Fibroblast of pulmonary artery (primary cell): Measurements from ENCODE around the gene BBS4.
"Not testable (repeated sequence)": the region's sequence is repeated elsewhere in the genome, so short reads cannot be mapped to it uniquely, and the experiment has no call there.

Experiments
- DNase-seq: peaks from one replicate; pipeline ENCODE4 v3.0.0-alpha.2; 2010; ENCODE audit warnings: low read depth
- H3K4me3 ChIP-seq: replicated peaks from 2 replicates; pipeline ENCODE4 v1.5.1; 2011; ENCODE audit warnings: low read depth, mild to moderate bottlenecking, control low read depth, low read length, moderate library complexity
- CTCF ChIP-seq: IDR thresholded peaks from 2 replicates; pipeline ENCODE4 v1.5.1; 2011; ENCODE audit warnings: mild to moderate bottlenecking, control low read depth, low read length, inconsistent platforms; ENCODE audit errors: missing control alignments

Gene BBS4

GRCh38 chr15:72685925-72686794, at the start of gene BBS4, which contains the start of gene HIGD2B:
Gene BBS4 (plus strand): TSS chr15:72686207. CDS start chr15:72686228, 21 bp downstream.
Gene HIGD2B (minus strand): TSS chr15:72686182. CDS start chr15:72676374, 9,808 bp downstream.
- peak; percentile 86 for DNase-seq
- H3K4me3 ChIP-seq = peak within 1 kb of the TSS; percentile 78
- TF ChIP-seq CTCF = no peak

GRCh38 chr15:72636519-72637282, 49.3 kb upstream of the BBS4 start:
- H3K4me3 ChIP-seq = peak overlapping the region; percentile 43
- DNase-seq = peak; percentile 74

- H3K4me3 ChIP-seq, DNase-seq: not testable (repeated sequence)
Measured at GRCh38 chr15:72639759-72640483, 46.1 kb upstream of the BBS4 start.

- H3K4me3 ChIP-seq, DNase-seq: not testable (repeated sequence)
Measured at GRCh38 chr15:72642271-72642670, 43.7 kb upstream of the BBS4 start.

GRCh38 chr15:72648631-72649253, 37.3 kb upstream of the BBS4 start:
- not testable (repeated sequence) for H3K4me3 ChIP-seq, DNase-seq

- not testable (repeated sequence) for DNase-seq, H3K4me3 ChIP-seq
Measured at GRCh38 chr15:72654397-72654796, 31.6 kb upstream of the BBS4 start, which contains the start of gene GOLGA6B. Gene GOLGA6B (plus strand): TSS chr15:72654697. CDS start chr15:72654738, 41 bp downstream.

- not testable (repeated sequence) for DNase-seq
Measured at GRCh38 chr15:72656014-72656413, 30.0 kb upstream of the BBS4 start.

GRCh38 chr15:72661081-72661480, 24.9 kb upstream of the BBS4 start:
- not testable (repeated sequence) for DNase-seq, H3K4me3 ChIP-seq

More at GRCh38 chr15:72656014-72656413, 30.0 kb upstream of the BBS4 start:
- not testable (repeated sequence) for H3K4me3 ChIP-seq

GRCh38 chr15:72663931-72664330, 22.1 kb upstream of the BBS4 start:
- not testable (repeated sequence) for DNase-seq, H3K4me3 ChIP-seq

- not testable (repeated sequence) for H3K4me3 ChIP-seq, DNase-seq
Measured at GRCh38 chr15:72665706-72666105, 20.3 kb upstream of the BBS4 start.

GRCh38 chr15:72669803-72670202, 16.2 kb upstream of the BBS4 start:
- H3K4me3 ChIP-seq = not testable (repeated sequence)

More at GRCh38 chr15:72669803-72670202, 16.2 kb upstream of the BBS4 start:
- not testable (repeated sequence) for DNase-seq
